H1 (cell line): ENCODE data around the gene NLRC3. TPM values are rescaled to one million over a fixed set of nuclear protein-coding genes. Genes with fewer than 3 reads are reported as not detected.

Experiments used
- CTCF ChIP-seq, 3 experiments: IDR thresholded peaks; 1 replicate in 2 of 3; 2 replicates in 1 of 3; pipeline versions ENCODE4 v1.5.1 to v1.6.1; 2011; ENCODE audit warnings: low read length in 3 of 3, mild to moderate bottlenecking in 3 of 3, inconsistent platforms in 2 of 3, low read depth in 1 of 3, moderate library complexity in 1 of 3; ENCODE audit not compliant: insufficient read depth in 1 of 3; ENCODE audit errors: control extremely low read depth in 1 of 3
- POLR2AphosphoS5 ChIP-seq: IDR thresholded peaks from 2 replicates; pipeline ENCODE4 v1.6.1; 2011; ENCODE audit warnings: low read depth, low read length
- polyA plus RNA-seq, 7 experiments: library from polyadenylated mRNA; depleted of rRNA in 3 of 7; stranded (reverse) in 5 of 7; unstranded in 2 of 7; fragments of >200 nt in 5 of 7; fragments of 200-250 nt in 2 of 7; gene quantifications; 1 replicate in 5 of 7; 2 replicates in 1 of 7; 4 replicates in 1 of 7; pipeline versions ENCODE4 v1.2.1 to v1.2.3, GENCODE V29; 2011 to 2013; ENCODE audit warnings: missing spikeins in 2 of 7, mixed read lengths in 2 of 7
- total RNA-seq: library from RNA; stranded (reverse); fragmentation: NEBNext Ultra II Directional; extraction: Animal tissue kit (Norgen Biotek cat#: 25700); gene quantifications from 2 replicates; pipeline ENCODE4 v1.2.1, GENCODE V29; 2021

NLRC3 gene
- total and polyA plus RNA-seq, 2 of the 8 experiments (the other 6 are each of a cell fraction or from before 2014, with no cell fraction given), result 0.18 to 0.20 TPM

GRCh38 chr16:3576211-3576610 lies 992 bp downstream of the NLRC3 start (continued):
- no peak for TF ChIP-seq CTCF (IDR thresholded peaks at IDR 0.05; ENCODE audit: control extremely low read depth in 1 of 3, insufficient read depth in 1 of 3, low read depth in 1 of 3, low read length in 3 of 3)
- TF ChIP-seq POLR2AphosphoS5, result no peak
